B cell (primary cell): ENCODE results near the gene KIRREL3. TPM values are rescaled to one million over a fixed set of nuclear protein-coding genes. Genes with fewer than 3 reads are reported as not detected.

Experiments
- ATAC-seq: fragments of 200-7000 bp; cut with Tn5 transposase; one replicate; pipeline ENCODE4 v1.10.0; 2021; ENCODE audit warnings: low read depth, mild to moderate bottlenecking, moderate number of reproducible peaks, moderate library complexity
- CTCF ChIA-PET: fragments of 350-600 bp; sonication (Branson Sonifier 250); formaldehyde crosslinking; loops from one replicate; lab custom pipeline; 2021; ENCODE audit warnings: antibody characterized with exemption, inconsistent platforms; lab: Charles Lee
- POLR2A ChIA-PET: fragments of 350-600 bp; sonication (Branson Sonifier 250); formaldehyde crosslinking; loops from one replicate; lab custom pipeline; 2021; ENCODE audit warnings: antibody characterized with exemption; lab: Charles Lee
- DNase-seq: peaks from one replicate; pipeline ENCODE4 v3.0.0; 2013
- H2AFZ ChIP-seq: 2 replicates; pipeline ENCODE4 v1.6.1; 2012; ENCODE audit warnings: mild to moderate bottlenecking, low read depth, low read length; ENCODE audit not compliant: insufficient read depth, poor library complexity, severe bottlenecking
- H3K27ac ChIP-seq, 2 donors: 1 replicate in 1 of 2; 2 replicates in 1 of 2; pipeline ENCODE4 v1.5.1; 2012 to 2013; ENCODE audit warnings: low read length in 2 of 2, mild to moderate bottlenecking in 2 of 2, moderate library complexity in 1 of 2
- H3K27me3 ChIP-seq, 4 experiments: fragments of 200-600 bp in 1 of 4; sonication (generic) in 1 of 4; replicated peaks in 1 of 4; 1 replicate in 2 of 4; 2 replicates in 2 of 4; pipeline versions ENCODE4 v1.6.1 to v1.7.0; 2013 to 2016; ENCODE audit warnings: low read length in 3 of 4, mild to moderate bottlenecking in 2 of 4, mixed read lengths in 1 of 4, moderate library complexity in 1 of 4; ENCODE audit not compliant: insufficient read depth in 4 of 4, control insufficient read depth in 3 of 4; ENCODE audit errors: control extremely low read depth in 1 of 4
- H3K36me3 ChIP-seq, 2 experiments: replicated peaks in 1 of 2; 1 replicate in 1 of 2; 2 replicates in 1 of 2; pipeline versions ENCODE4 v1.6.1 to v1.7.1; 2013; ENCODE audit warnings: low read length in 1 of 2; ENCODE audit not compliant: insufficient read depth in 2 of 2, control insufficient read depth in 1 of 2; ENCODE audit errors: control extremely low read depth in 1 of 2, extremely low read depth in 1 of 2
- H3K4me1 ChIP-seq, 2 donors: fragments of 200-600 bp in 1 of 2; sonication (generic) in 1 of 2; 1 replicate in 1 of 2; 2 replicates in 1 of 2; pipeline versions ENCODE4 v1.5.1 to v1.6.1; 2013 to 2017; ENCODE audit warnings: low read length in 2 of 2; ENCODE audit not compliant: control insufficient read depth in 2 of 2, insufficient read depth in 2 of 2
- H3K4me2 ChIP-seq: replicated peaks from 2 replicates; pipeline ENCODE3; 2012; ENCODE audit warnings: mild to moderate bottlenecking, low read depth, low read length; ENCODE audit not compliant: poor library complexity, severe bottlenecking
- H3K4me3 ChIP-seq, 5 experiments: fragments of 200-600 bp in 1 of 5; sonication (generic) in 1 of 5; 1 replicate in 3 of 5; 2 replicates in 2 of 5; pipeline versions ENCODE4 v1.5.1 to v1.7.0; 2011 to 2016; ENCODE audit warnings: low read length in 4 of 5, mild to moderate bottlenecking in 4 of 5, low read depth in 2 of 5, control low read depth in 1 of 5, moderate library complexity in 1 of 5; ENCODE audit not compliant: insufficient read depth in 1 of 5; ENCODE audit errors: control extremely low read depth in 1 of 5, extremely low read depth in 1 of 5
- H3K79me2 ChIP-seq: fragments of 200-600 bp; sonication (generic); one replicate; pipeline ENCODE4 v1.6.0; 2016; ENCODE audit warnings: low read length; ENCODE audit not compliant: control insufficient read depth, insufficient read depth
- H3K9ac ChIP-seq: fragments of 200-600 bp; sonication (generic); 2 replicates; pipeline ENCODE4 v1.6.1; 2017; ENCODE audit warnings: mild to moderate bottlenecking, low read length, moderate library complexity
- H3K9me3 ChIP-seq, 3 donors: one replicate each; pipeline versions ENCODE4 v1.6.1 to v1.7.1; 2013; ENCODE audit warnings: low read length in 2 of 3; ENCODE audit not compliant: control insufficient read depth in 2 of 3, insufficient read depth in 1 of 3; ENCODE audit errors: control extremely low read depth in 1 of 3
- H4K20me1 ChIP-seq: 2 replicates; pipeline ENCODE4 v1.6.0; 2012; ENCODE audit warnings: mild to moderate bottlenecking, low read length; ENCODE audit not compliant: insufficient read depth, control insufficient read depth, poor library complexity, severe bottlenecking
- H3K27ac Mint-ChIP-seq: one replicate; pipeline ENCODE4 v1.8.0; 2021; ENCODE audit warnings: mixed read lengths
- H3K27me3 Mint-ChIP-seq: one replicate; pipeline ENCODE4 v1.8.0; 2021; ENCODE audit warnings: mixed read lengths
- H3K4me1 Mint-ChIP-seq: one replicate; pipeline ENCODE4 v1.8.0; 2021; ENCODE audit warnings: mixed read lengths
- H3K4me3 Mint-ChIP-seq: one replicate; pipeline ENCODE4 v1.8.0; 2021; ENCODE audit warnings: mixed read lengths
- H3K9me3 Mint-ChIP-seq: one replicate; pipeline ENCODE4 v1.8.0; 2022; ENCODE audit warnings: mixed read lengths; ENCODE audit not compliant: insufficient read depth
- CTCF ChIP-seq: fragments of 200-600 bp; IDR thresholded peaks from one replicate; pipeline ENCODE4 v1.8.0; 2022; ENCODE audit warnings: antibody characterized with exemption, mild to moderate bottlenecking
- EZH2 ChIP-seq: IDR thresholded peaks from 2 replicates; pipeline ENCODE4 v1.6.1; 2012; ENCODE audit warnings: borderline replicate concordance, low read depth, mild to moderate bottlenecking, moderate library complexity, low read length; ENCODE audit not compliant: insufficient read depth, poor library complexity, severe bottlenecking
- WGBS: methylation state at CpG from one replicate; pipeline ENCODE4 v1.1.5; 2013; ENCODE audit warnings: missing lambda C conversion rate; ENCODE audit not compliant: insufficient coverage; 5-methylcytosine and 5-hydroxymethylcytosine counted together
- intact Hi-C: fragments of 100-400 bp; cut with micrococcal nuclease; formaldehyde crosslinking; loops from one replicate; pipeline ENCODE4 v1.10.0; 2022
- polyA plus RNA-seq: library from polyadenylated mRNA; depleted of rRNA; stranded (reverse); fragments of >200 nt; gene quantifications from 2 replicates; pipeline ENCODE4 v1.2.3, GENCODE V29; 2012
- total RNA-seq, 2 donors: library from RNA; stranded (reverse); fragments of 120-200 nt in 1 of 2; gene quantifications; 1 replicate in 1 of 2; 2 replicates in 1 of 2; pipeline versions ENCODE4 v1.2.3 to v1.2.4, GENCODE V29; 2013 to 2022

The KIRREL3 gene
- total and polyA plus RNA-seq, 2 donors (not counting 1 experiment from before 2014, with no cell fraction given): not detected

- H3K27me3 ChIP-seq: peaks cover 0 to 8% (median 0%) of the 10 kb centered on the region in 4 experiments
- Mint-ChIP-seq H3K9me3 (no peaks in the 10 kb centered on the region), H3K27ac (no peak overlapping the region), H3K27me3 (peaks cover 6% of the 10 kb centered on the region), H3K4me1 (peaks cover 22% of the 10 kb centered on the region), H3K4me3 (no peak overlapping the region)
- H3K4me1 ChIP-seq: peaks cover 13 to 20% of the 10 kb centered on the region in 2 donors
- ATAC-seq: no peak
- no peaks in the 10 kb centered on the region for H4K20me1 ChIP-seq
- H3K9ac ChIP-seq: no peak overlapping the region
- no peaks in the 10 kb centered on the region for H3K36me3 ChIP-seq
- no peak for TF ChIP-seq CTCF
- TF ChIP-seq EZH2: no peak
- no peak overlapping the region for H3K4me3 ChIP-seq
- no peak for DNase-seq
- H2AFZ ChIP-seq: no peak overlapping the region
- CTCF ChIA-PET: interaction anchor here (0.8 to 1.9 kb wide), 3 partner anchors 16 to 56 kb away, joined by 3 to 5 read pairs (median 3); no protein-coding TSS in a partner anchor
- no peaks in the 10 kb centered on the region for H3K79me2 ChIP-seq
- H3K27ac ChIP-seq: no peak overlapping the region
- no peak overlapping the region for H3K4me2 ChIP-seq
- POLR2A ChIA-PET: no interaction called here
- intact Hi-C loops: no loop called here
- H3K9me3 ChIP-seq: peaks cover 0 to 5% (median 0%) of the 10 kb centered on the region in 3 donors
- WGBS: 93% methylated on average over 30 of the region's 30 CpGs
Observed at GRCh38 chr11:126424471-126425039, 576.0 kb downstream of the KIRREL3 start.

- Histone ChIP-seq H3K4me1 (peaks cover 13 to 20% of the 10 kb centered on the region in 2 donors), H4K20me1 (no peaks in the 10 kb centered on the region), H3K9ac (no peak overlapping the region), H2AFZ (no peak overlapping the region), H3K27me3 (peaks cover 0 to 8% (median 0%) of the 10 kb centered on the region in 4 experiments), H3K4me3 (no peak overlapping the region), H3K36me3 (no peaks in the 10 kb centered on the region), H3K9me3 (peaks cover 0 to 5% (median 0%) of the 10 kb centered on the region in 3 donors), H3K27ac (no peak overlapping the region), H3K79me2 (no peaks in the 10 kb centered on the region), H3K4me2 (no peak overlapping the region)
- H3K27ac Mint-ChIP-seq: no peak overlapping the region
- H3K4me1 Mint-ChIP-seq: peaks cover 22% of the 10 kb centered on the region
- no peaks in the 10 kb centered on the region for H3K9me3 Mint-ChIP-seq
- TF ChIP-seq CTCF (no peak), EZH2 (no peak)
- CTCF ChIA-PET: interaction anchor here (1.0 to 1.9 kb wide), 2 partner anchors 17 to 56 kb away, joined by 3 to 5 read pairs; no protein-coding TSS in a partner anchor
- peaks cover 6% of the 10 kb centered on the region for H3K27me3 Mint-ChIP-seq
- ATAC-seq (no peak), DNase-seq (no peak)
- no peak overlapping the region for H3K4me3 Mint-ChIP-seq
- intact Hi-C loops: no loop called here
- POLR2A ChIA-PET: no interaction called here
- 77% methylated on average over 4 of the region's 11 CpGs for WGBS
Observed at GRCh38 chr11:126423743-126424142, 576.8 kb downstream of the KIRREL3 start.
